Activated CD4-positive, alpha-beta T cell treated with anti-CD3 and anti-CD28 coated beads, Interleukin-2, amount 10 ng/mL, durations not matched to agents 24 days and 14 days (primary cell): Measurements from ENCODE around the gene TMEM179. TPM values are rescaled to one million over a fixed set of nuclear protein-coding genes. Genes with fewer than 3 reads are reported as not detected.

Source experiments
- DNase-seq: peaks from one replicate; pipeline ENCODE4 v3.0.0; 2022
- H3K27ac Mint-ChIP-seq: one replicate; pipeline ENCODE4 v1.8.0; 2022; ENCODE audit warnings: mild to moderate bottlenecking, mixed read lengths
- H3K27me3 Mint-ChIP-seq: one replicate; pipeline ENCODE4 v1.8.0; 2022; ENCODE audit warnings: mixed read lengths
- H3K36me3 Mint-ChIP-seq: one replicate; pipeline ENCODE4 v1.8.0; 2022; ENCODE audit warnings: low read depth, mild to moderate bottlenecking, mixed read lengths
- H3K4me1 Mint-ChIP-seq: one replicate; pipeline ENCODE4 v1.8.0; 2021; ENCODE audit warnings: mixed read lengths
- H3K4me3 Mint-ChIP-seq: one replicate; pipeline ENCODE4 v1.8.0; 2022; ENCODE audit warnings: mild to moderate bottlenecking, moderate library complexity, mixed read lengths
- H3K9me3 Mint-ChIP-seq: one replicate; pipeline ENCODE4 v1.8.0; 2021; ENCODE audit warnings: mixed read lengths
- intact Hi-C: fragments of 100-400 bp; cut with micrococcal nuclease; formaldehyde crosslinking; loops from one replicate; pipeline ENCODE4 v1.15.1; 2023
- total RNA-seq: library from RNA; stranded (reverse); gene quantifications from 2 replicates; pipeline ENCODE4 v1.2.3, GENCODE V29; 2022

Gene TMEM179
- total RNA-seq, 1 donor from 2014 or later, result 0.28 TPM

GRCh38 chr14:104591506-104592291 lies 12.9 kb downstream of the TMEM179 start:
- intact Hi-C loops, result no loop called here
- Mint-ChIP-seq H3K36me3 (no peaks in the 10 kb centered on the region), H3K9me3 (no peaks in the 10 kb centered on the region), H3K27me3 (no peaks in the 10 kb centered on the region), H3K4me3 (no peak overlapping the region), H3K27ac (no peak overlapping the region), H3K4me1 (no peaks in the 10 kb centered on the region)
- DNase-seq, result no peak

GRCh38 chr14:104591031-104591430 lies 13.5 kb downstream of the TMEM179 start:
- no peaks in the 10 kb centered on the region for H3K9me3 Mint-ChIP-seq
- H3K27me3 Mint-ChIP-seq, result no peaks in the 10 kb centered on the region
- intact Hi-C loops, result no loop called here
- H3K36me3 Mint-ChIP-seq, result no peaks in the 10 kb centered on the region
- no peak for DNase-seq
- no peak overlapping the region for H3K4me3 Mint-ChIP-seq
- H3K27ac Mint-ChIP-seq, result no peak overlapping the region
- no peaks in the 10 kb centered on the region for H3K4me1 Mint-ChIP-seq

GRCh38 chr14:104590240-104590965 lies 14.2 kb downstream of the TMEM179 start:
- Mint-ChIP-seq H3K27me3 (no peaks in the 10 kb centered on the region), H3K4me3 (no peak overlapping the region), H3K36me3 (no peaks in the 10 kb centered on the region), H3K9me3 (no peaks in the 10 kb centered on the region), H3K27ac (no peak overlapping the region), H3K4me1 (no peaks in the 10 kb centered on the region)
- no peak for DNase-seq
- intact Hi-C loops, result no loop called here

GRCh38 chr14:104589338-104590195 lies 15.0 kb downstream of the TMEM179 start:
- Mint-ChIP-seq H3K4me1 (no peaks in the 10 kb centered on the region), H3K27ac (no peak overlapping the region), H3K36me3 (no peaks in the 10 kb centered on the region), H3K9me3 (no peaks in the 10 kb centered on the region), H3K4me3 (no peak overlapping the region), H3K27me3 (no peaks in the 10 kb centered on the region)
- DNase-seq, result no peak
- intact Hi-C loops, result no loop called here

- Mint-ChIP-seq H3K4me1 (no peaks in the 10 kb centered on the region), H3K4me3 (no peak overlapping the region), H3K36me3 (no peaks in the 10 kb centered on the region), H3K9me3 (no peaks in the 10 kb centered on the region), H3K27me3 (no peaks in the 10 kb centered on the region), H3K27ac (no peak overlapping the region)
- intact Hi-C loops, result no loop called here
- DNase-seq, result no peak
Observed at GRCh38 chr14:104588066-104588857, 16.3 kb downstream of the TMEM179 start.

- H3K27ac Mint-ChIP-seq, result no peak overlapping the region
- no peaks in the 10 kb centered on the region for H3K27me3 Mint-ChIP-seq
- intact Hi-C loops, result no loop called here
- no peaks in the 10 kb centered on the region for H3K36me3 Mint-ChIP-seq
- no peak for DNase-seq
- no peaks in the 10 kb centered on the region for H3K9me3 Mint-ChIP-seq
- H3K4me3 Mint-ChIP-seq, result no peak overlapping the region
- H3K4me1 Mint-ChIP-seq, result no peaks in the 10 kb centered on the region
Observed at GRCh38 chr14:104587641-104588040, 16.9 kb downstream of the TMEM179 start.

- Mint-ChIP-seq H3K4me1 (no peaks in the 10 kb centered on the region), H3K36me3 (no peaks in the 10 kb centered on the region), H3K27me3 (no peaks in the 10 kb centered on the region), H3K9me3 (no peaks in the 10 kb centered on the region), H3K27ac (no peak overlapping the region), H3K4me3 (no peak overlapping the region)
- no peak for DNase-seq
- intact Hi-C loops, result no loop called here
Observed at GRCh38 chr14:104586832-104587620, 17.5 kb downstream of the TMEM179 start.

- no peak overlapping the region for H3K27ac Mint-ChIP-seq
- H3K36me3 Mint-ChIP-seq, result no peaks in the 10 kb centered on the region
- no peaks in the 10 kb centered on the region for H3K27me3 Mint-ChIP-seq
- no peak overlapping the region for H3K4me3 Mint-ChIP-seq
- intact Hi-C loops, result no loop called here
- no peak for DNase-seq
- H3K9me3 Mint-ChIP-seq, result no peaks in the 10 kb centered on the region
- H3K4me1 Mint-ChIP-seq, result no peaks in the 10 kb centered on the region
Observed at GRCh38 chr14:104585966-104586697, 18.4 kb downstream of the TMEM179 start.

- no peaks in the 10 kb centered on the region for H3K4me1 Mint-ChIP-seq
- H3K9me3 Mint-ChIP-seq, result no peaks in the 10 kb centered on the region
- H3K36me3 Mint-ChIP-seq, result no peaks in the 10 kb centered on the region
- no peaks in the 10 kb centered on the region for H3K27me3 Mint-ChIP-seq
- H3K27ac Mint-ChIP-seq, result no peak overlapping the region
- no peak overlapping the region for H3K4me3 Mint-ChIP-seq
- no peak for DNase-seq
- intact Hi-C loops, result no loop called here
Observed at GRCh38 chr14:104584557-104584956, 20.0 kb downstream of the TMEM179 start.

- intact Hi-C loops, result no loop called here
- DNase-seq, result no peak
- H3K4me1 Mint-ChIP-seq, result no peaks in the 10 kb centered on the region
- no peak overlapping the region for H3K4me3 Mint-ChIP-seq
- no peaks in the 10 kb centered on the region for H3K27me3 Mint-ChIP-seq
- H3K36me3 Mint-ChIP-seq, result no peaks in the 10 kb centered on the region
- H3K27ac Mint-ChIP-seq, result no peak overlapping the region
- H3K9me3 Mint-ChIP-seq, result no peaks in the 10 kb centered on the region
Observed at GRCh38 chr14:104583424-104584306, 20.9 kb downstream of the TMEM179 start.

- intact Hi-C loops, result no loop called here
- H3K27me3 Mint-ChIP-seq, result no peaks in the 10 kb centered on the region
- H3K27ac Mint-ChIP-seq, result no peak overlapping the region
- no peaks in the 10 kb centered on the region for H3K36me3 Mint-ChIP-seq
- H3K4me3 Mint-ChIP-seq, result no peak overlapping the region
- no peaks in the 10 kb centered on the region for H3K9me3 Mint-ChIP-seq
- no peaks in the 10 kb centered on the region for H3K4me1 Mint-ChIP-seq
- no peak for DNase-seq
Observed at GRCh38 chr14:104582662-104583061, 21.9 kb downstream of the TMEM179 start.

GRCh38 chr14:104582005-104582404 lies 22.6 kb downstream of the TMEM179 start:
- Mint-ChIP-seq H3K9me3 (no peaks in the 10 kb centered on the region), H3K4me1 (no peaks in the 10 kb centered on the region), H3K27me3 (no peaks in the 10 kb centered on the region), H3K36me3 (no peaks in the 10 kb centered on the region), H3K4me3 (no peak overlapping the region), H3K27ac (no peak overlapping the region)
- DNase-seq, result no peak
- intact Hi-C loops, result no loop called here
